Measurements from ENCODE around the gene STK35.

- TF ChIP-seq CTCF (IDR thresholded peaks at IDR 0.05; ENCODE audit: extremely low read depth in 1 of 2, insufficient read depth in 1 of 2, low read depth in 1 of 2, low read length in 2 of 2), result no peak
- TF ChIP-seq POLR2AphosphoS5 (IDR thresholded peaks at IDR 0.05; ENCODE audit: insufficient read depth, low read depth, low read length), result no peak
- TF ChIP-seq MAX (IDR thresholded peaks at IDR 0.05; ENCODE audit: insufficient read depth, insufficient read length), result no peak
- no peak for TF ChIP-seq MYC (IDR thresholded peaks at IDR 0.05; ENCODE audit: low read depth, low read length)
- no peak for TF ChIP-seq JUN (IDR thresholded peaks at IDR 0.05; ENCODE audit: borderline replicate concordance, insufficient read depth, insufficient read length, low read depth)
- no peak for TF ChIP-seq POLR2A (IDR thresholded peaks at IDR 0.05; ENCODE audit: low read depth, low read length)
- no peak for TF ChIP-seq EZH2 (IDR thresholded peaks at IDR 0.05; ENCODE audit: borderline replicate concordance, low read depth, low read length, severe bottlenecking)
- TF ChIP-seq FOS (IDR thresholded peaks at IDR 0.05; ENCODE audit: borderline replicate concordance, insufficient read depth, low read length), result no peak
These were observed 14.6 kb upstream of the STK35 start for GRCh38 chr20:2086980-2087377.

Measured in endothelial cell of umbilical vein (primary cell).